ENCODE data around the gene PPP2R2B.

DNA sequence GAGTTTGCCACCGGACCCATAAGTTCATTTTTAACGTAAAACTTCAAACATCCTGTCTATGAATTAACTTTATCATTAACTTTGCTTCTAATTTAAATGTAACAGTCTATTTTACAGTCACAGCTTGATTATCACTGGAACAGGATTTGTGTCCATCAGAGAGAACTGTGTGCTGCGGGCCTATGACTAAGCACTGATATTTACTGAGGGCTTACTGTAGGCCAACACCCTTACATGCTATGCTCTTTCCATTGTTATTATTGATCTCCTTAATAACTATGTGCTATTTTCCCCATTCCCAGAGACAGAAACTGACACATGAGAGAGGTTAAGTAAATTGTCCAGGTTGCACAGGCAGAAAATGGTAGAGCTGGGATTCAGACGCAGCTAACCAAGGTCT, 338.6 kb downstream of the PPP2R2B start:
- TF ChIP-seq, protein P1, sequence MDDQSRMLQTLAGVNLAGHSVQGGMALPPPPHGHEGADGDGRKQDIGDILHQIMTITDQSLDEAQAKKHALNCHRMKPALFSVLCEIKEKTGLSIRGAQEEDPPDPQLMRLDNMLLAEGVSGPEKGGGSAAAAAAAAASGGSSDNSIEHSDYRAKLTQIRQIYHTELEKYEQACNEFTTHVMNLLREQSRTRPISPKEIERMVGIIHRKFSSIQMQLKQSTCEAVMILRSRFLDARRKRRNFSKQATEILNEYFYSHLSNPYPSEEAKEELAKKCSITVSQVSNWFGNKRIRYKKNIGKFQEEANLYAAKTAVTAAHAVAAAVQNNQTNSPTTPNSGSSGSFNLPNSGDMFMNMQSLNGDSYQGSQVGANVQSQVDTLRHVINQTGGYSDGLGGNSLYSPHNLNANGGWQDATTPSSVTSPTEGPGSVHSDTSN (IDR thresholded peaks at IDR 0.05), result no peak
- TF ChIP-seq RAD21 (conservative IDR thresholded peaks at IDR 0.05 in 1 of 2, IDR thresholded peaks at IDR 0.05 in 1 of 2) (no peak), CEBPB (IDR thresholded peaks at IDR 0.05) (no peak), ZFP36 (IDR thresholded peaks at IDR 0.05; ENCODE audit: borderline replicate concordance, partially characterized antibody) (no peak), EHMT2 (IDR thresholded peaks at IDR 0.05; ENCODE audit: low read depth) (no peak), EP300 (IDR thresholded peaks at IDR 0.05) (no peak)
- TF ChIP-seq, protein P2, sequence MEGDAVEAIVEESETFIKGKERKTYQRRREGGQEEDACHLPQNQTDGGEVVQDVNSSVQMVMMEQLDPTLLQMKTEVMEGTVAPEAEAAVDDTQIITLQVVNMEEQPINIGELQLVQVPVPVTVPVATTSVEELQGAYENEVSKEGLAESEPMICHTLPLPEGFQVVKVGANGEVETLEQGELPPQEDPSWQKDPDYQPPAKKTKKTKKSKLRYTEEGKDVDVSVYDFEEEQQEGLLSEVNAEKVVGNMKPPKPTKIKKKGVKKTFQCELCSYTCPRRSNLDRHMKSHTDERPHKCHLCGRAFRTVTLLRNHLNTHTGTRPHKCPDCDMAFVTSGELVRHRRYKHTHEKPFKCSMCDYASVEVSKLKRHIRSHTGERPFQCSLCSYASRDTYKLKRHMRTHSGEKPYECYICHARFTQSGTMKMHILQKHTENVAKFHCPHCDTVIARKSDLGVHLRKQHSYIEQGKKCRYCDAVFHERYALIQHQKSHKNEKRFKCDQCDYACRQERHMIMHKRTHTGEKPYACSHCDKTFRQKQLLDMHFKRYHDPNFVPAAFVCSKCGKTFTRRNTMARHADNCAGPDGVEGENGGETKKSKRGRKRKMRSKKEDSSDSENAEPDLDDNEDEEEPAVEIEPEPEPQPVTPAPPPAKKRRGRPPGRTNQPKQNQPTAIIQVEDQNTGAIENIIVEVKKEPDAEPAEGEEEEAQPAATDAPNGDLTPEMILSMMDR (IDR thresholded peaks at IDR 0.05), result no peak
- TF ChIP-seq, protein P3, sequence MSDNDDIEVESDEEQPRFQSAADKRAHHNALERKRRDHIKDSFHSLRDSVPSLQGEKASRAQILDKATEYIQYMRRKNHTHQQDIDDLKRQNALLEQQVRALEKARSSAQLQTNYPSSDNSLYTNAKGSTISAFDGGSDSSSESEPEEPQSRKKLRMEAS (IDR thresholded peaks at IDR 0.05), result no peak
